Neuronal stem cell (in vitro differentiated cells): ENCODE measurements around the gene PAK5.

ENCODE experiments used
- DNase-seq: peaks from one replicate; pipeline ENCODE4 v3.0.0-alpha.2; 2013; ENCODE audit warnings: low spot score
- H2AFZ ChIP-seq: one replicate; pipeline ENCODE4 v1.6.1; 2013; ENCODE audit warnings: mild to moderate bottlenecking, low read length, inconsistent platforms
- H2AK5ac ChIP-seq: 2 replicates; pipeline ENCODE4 v1.6.1; 2013; ENCODE audit warnings: low read depth, mild to moderate bottlenecking, inconsistent platforms, low read length, moderate library complexity, mixed read lengths
- H2BK120ac ChIP-seq: 2 replicates; pipeline ENCODE4 v1.6.1; 2013; ENCODE audit warnings: low read depth, mild to moderate bottlenecking, inconsistent platforms, low read length, moderate library complexity, mixed read lengths
- H2BK12ac ChIP-seq: one replicate; pipeline ENCODE4 v1.6.1; 2013; ENCODE audit warnings: low read length, inconsistent platforms
- H2BK15ac ChIP-seq: 2 replicates; pipeline ENCODE4 v1.6.1; 2013; ENCODE audit warnings: mild to moderate bottlenecking, low read length, inconsistent platforms, mixed read lengths
- H2BK5ac ChIP-seq: one replicate; pipeline ENCODE4 v1.6.1; 2013; ENCODE audit warnings: inconsistent platforms, mild to moderate bottlenecking, low read length, moderate library complexity
- H3K14ac ChIP-seq: one replicate; pipeline ENCODE4 v1.6.1; 2013; ENCODE audit warnings: low read length, inconsistent platforms
- H3K18ac ChIP-seq: 2 replicates; pipeline ENCODE4 v1.6.1; 2013; ENCODE audit warnings: low read length, inconsistent platforms
- H3K23ac ChIP-seq: 2 replicates; pipeline ENCODE4 v1.6.1; 2013; ENCODE audit warnings: low read depth, mild to moderate bottlenecking, mixed read lengths, low read length, inconsistent platforms; ENCODE audit not compliant: poor library complexity
- H3K27ac ChIP-seq: replicated peaks from 3 replicates; pipeline ENCODE4 v1.5.1; 2013; ENCODE audit warnings: low read length, inconsistent platforms
- H3K27me3 ChIP-seq, 3 experiments: 2 replicates each; pipeline ENCODE4 v1.6.1; 2013; ENCODE audit warnings: low read length in 3 of 3, mild to moderate bottlenecking in 2 of 3, inconsistent platforms in 1 of 3, low read depth in 1 of 3, mixed read lengths in 1 of 3, moderate library complexity in 1 of 3; ENCODE audit not compliant: control insufficient read depth in 3 of 3, insufficient read depth in 3 of 3
- H3K36me3 ChIP-seq, 2 donors: replicated peaks in 1 of 2; 2 replicates each; pipeline ENCODE4 v1.6.1; 2013; ENCODE audit warnings: low read length in 2 of 2; ENCODE audit not compliant: control insufficient read depth in 2 of 2, insufficient read depth in 2 of 2
- H3K4ac ChIP-seq: 2 replicates; pipeline ENCODE4 v1.6.1; 2013; ENCODE audit warnings: inconsistent platforms, mild to moderate bottlenecking, low read length, moderate library complexity
- H3K4me1 ChIP-seq, 2 donors: 1 replicate in 1 of 2; 2 replicates in 1 of 2; pipeline ENCODE4 v1.6.1; 2013; ENCODE audit warnings: low read length in 2 of 2, low read depth in 1 of 2; ENCODE audit not compliant: control insufficient read depth in 2 of 2, insufficient read depth in 1 of 2
- H3K4me2 ChIP-seq: one replicate; pipeline ENCODE4 v1.6.1; 2013; ENCODE audit warnings: mild to moderate bottlenecking, low read length, inconsistent platforms; ENCODE audit not compliant: insufficient read depth, poor library complexity, severe bottlenecking
- H3K4me3 ChIP-seq, 2 donors: 2 replicates each; pipeline ENCODE4 v1.5.1; 2013; ENCODE audit warnings: low read length in 2 of 2, mild to moderate bottlenecking in 2 of 2, inconsistent platforms in 1 of 2, moderate library complexity in 1 of 2
- H3K79me1 ChIP-seq: one replicate; pipeline ENCODE4 v1.6.1; 2013; ENCODE audit warnings: low read depth, mild to moderate bottlenecking, inconsistent platforms, low read length, moderate library complexity
- H3K9ac ChIP-seq: one replicate; pipeline ENCODE4 v1.6.1; 2013; ENCODE audit warnings: mild to moderate bottlenecking, low read depth, low read length, inconsistent platforms; ENCODE audit not compliant: poor library complexity
- H3K9me3 ChIP-seq, 2 donors: replicated peaks in 1 of 2; 2 replicates each; pipeline versions ENCODE3 to v1.6.1; 2013; ENCODE audit warnings: low read length in 2 of 2, mild to moderate bottlenecking in 2 of 2, inconsistent platforms in 1 of 2, low read depth in 1 of 2, mixed read lengths in 1 of 2, moderate library complexity in 1 of 2; ENCODE audit not compliant: control insufficient read depth in 2 of 2, insufficient read depth in 1 of 2
- H4K8ac ChIP-seq: one replicate; pipeline ENCODE4 v1.6.1; 2013; ENCODE audit warnings: low read depth, mild to moderate bottlenecking, inconsistent platforms, low read length, moderate library complexity
- H4K91ac ChIP-seq: one replicate; pipeline ENCODE4 v1.6.1; 2013; ENCODE audit warnings: low read length, low read depth, mild to moderate bottlenecking, inconsistent platforms; ENCODE audit not compliant: poor library complexity
- WGBS, 2 donors: extraction: QIAGEN DNeasy Blood & Tissue Kit; methylation state at CpG; one replicate each; pipeline ENCODE4 v1.1.7; 2013; ENCODE audit warnings: missing lambda C conversion rate in 2 of 2, mixed read lengths in 1 of 2; ENCODE audit not compliant: insufficient read length in 2 of 2, insufficient replicate concordance in 1 of 2; ENCODE audit errors: extremely low coverage in 2 of 2; 5-methylcytosine and 5-hydroxymethylcytosine counted together

The PAK5 gene

DNA sequence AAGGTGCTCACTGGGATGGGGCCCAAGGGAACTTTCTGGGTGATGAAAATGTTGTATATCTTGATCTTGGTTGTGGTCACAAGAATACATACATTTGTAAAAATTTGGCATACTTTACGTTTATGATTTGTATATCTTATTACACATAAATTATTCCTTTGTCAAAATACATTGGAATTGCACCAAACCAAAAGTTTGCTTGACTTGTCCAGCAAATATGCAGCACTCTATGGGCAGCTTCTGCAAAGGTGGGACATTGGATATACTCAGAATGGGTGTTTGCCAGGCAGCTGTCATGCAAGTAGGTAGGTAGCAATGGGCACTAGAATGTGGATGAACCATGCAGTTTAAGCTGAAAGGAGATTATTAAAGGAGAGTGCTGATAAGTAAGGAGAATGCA, 246.5 kb downstream of the PAK5 start:
- no peak overlapping the region for H3K27ac ChIP-seq
- H3K4me1 ChIP-seq: peaks cover 0 to 4% of the 10 kb centered on the region in 2 donors
- no peak overlapping the region for H2BK15ac ChIP-seq
- no CpG with 5 or more reads among the region's 1 CpG for WGBS, 2 donors
- H3K9me3 ChIP-seq: no peaks in the 10 kb centered on the region
- H4K8ac ChIP-seq: no peak overlapping the region
- H3K79me1 ChIP-seq: no peaks in the 10 kb centered on the region
- no peak overlapping the region for H3K4ac ChIP-seq
- H3K14ac ChIP-seq: no peak overlapping the region
- H2AFZ ChIP-seq: no peak overlapping the region
- H3K18ac ChIP-seq: no peak overlapping the region
- H3K23ac ChIP-seq: no peak overlapping the region
- no peak overlapping the region for H3K4me2 ChIP-seq
- H3K9ac ChIP-seq: no peak overlapping the region
- DNase-seq: no peak
- H3K36me3 ChIP-seq: no peaks in the 10 kb centered on the region
- H3K27me3 ChIP-seq: no peaks in the 10 kb centered on the region
- H2BK5ac ChIP-seq: no peak overlapping the region
- no peak overlapping the region for H4K91ac ChIP-seq
- no peak overlapping the region for H3K4me3 ChIP-seq
- no peak overlapping the region for H2AK5ac ChIP-seq
- no peak overlapping the region for H2BK12ac ChIP-seq
- no peak overlapping the region for H2BK120ac ChIP-seq

DNA sequence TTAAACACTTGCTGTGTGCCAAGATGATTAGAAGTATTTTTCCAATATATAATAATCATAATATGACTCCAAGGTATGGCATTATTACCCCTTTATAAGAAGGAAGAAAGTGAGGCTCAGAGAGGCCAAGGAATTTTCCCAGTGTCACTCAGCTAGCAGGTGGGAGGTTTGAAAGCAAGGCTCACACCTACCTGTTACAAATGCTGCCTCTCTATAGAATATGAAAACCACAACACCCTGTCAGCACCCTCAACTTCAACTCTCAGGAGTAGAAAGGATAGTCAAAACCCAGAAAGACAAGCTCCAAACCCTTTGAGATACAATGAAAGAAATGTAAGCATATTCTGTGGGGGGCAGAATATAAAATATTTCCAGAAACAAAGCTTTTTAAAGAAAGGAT, 247.8 kb downstream of the PAK5 start:
- no peaks in the 10 kb centered on the region for H3K27me3 ChIP-seq
- no peak for DNase-seq
- no peaks in the 10 kb centered on the region for H3K36me3 ChIP-seq
- no peak overlapping the region for H3K4me2 ChIP-seq
- no peak overlapping the region for H4K8ac ChIP-seq
- no peak overlapping the region for H3K9ac ChIP-seq
- no peak overlapping the region for H2BK120ac ChIP-seq
- H2AK5ac ChIP-seq: no peak overlapping the region
- no peaks in the 10 kb centered on the region for H3K79me1 ChIP-seq
- no peak overlapping the region for H2BK5ac ChIP-seq
- no peak overlapping the region for H2BK15ac ChIP-seq
- no peak overlapping the region for H3K18ac ChIP-seq
- H3K14ac ChIP-seq: no peak overlapping the region
- H4K91ac ChIP-seq: no peak overlapping the region
- H2AFZ ChIP-seq: no peak overlapping the region
- H3K27ac ChIP-seq: no peak overlapping the region
- H3K9me3 ChIP-seq: no peaks in the 10 kb centered on the region
- no peak overlapping the region for H3K23ac ChIP-seq
- no peak overlapping the region for H2BK12ac ChIP-seq
- H3K4me3 ChIP-seq: no peak overlapping the region
- peaks cover 0 to 4% of the 10 kb centered on the region in 2 donors for H3K4me1 ChIP-seq
- no peak overlapping the region for H3K4ac ChIP-seq

DNA sequence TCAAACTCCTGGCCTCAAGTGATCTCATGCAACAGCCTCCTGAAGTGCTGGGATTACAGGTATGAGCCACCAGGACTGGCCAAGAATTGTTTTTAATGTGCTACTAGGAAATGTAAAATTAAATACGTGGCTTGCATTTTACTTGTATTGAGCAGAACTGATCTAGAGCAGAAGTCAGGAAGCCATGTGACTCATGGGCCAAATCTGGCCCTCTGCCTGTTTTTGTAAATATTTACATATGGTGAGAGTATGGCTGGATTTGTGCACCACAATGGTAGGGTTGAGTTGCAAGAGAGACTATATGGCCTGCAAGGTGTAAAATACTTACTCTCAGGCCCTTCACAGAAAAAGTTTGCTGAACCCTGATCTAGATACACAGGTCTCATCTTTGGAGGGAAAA, 248.7 kb downstream of the PAK5 start:
- Histone ChIP-seq H4K8ac (no peak overlapping the region), H3K18ac (no peak overlapping the region), H3K27me3 (no peaks in the 10 kb centered on the region), H3K9ac (no peak overlapping the region), H2BK15ac (no peak overlapping the region), H3K4me3 (no peak overlapping the region), H2AFZ (no peak overlapping the region), H2BK12ac (no peak overlapping the region), H2BK120ac (no peak overlapping the region), H3K36me3 (no peaks in the 10 kb centered on the region), H3K23ac (no peak overlapping the region), H2BK5ac (no peak overlapping the region), H3K14ac (no peak overlapping the region), H2AK5ac (no peak overlapping the region), H3K9me3 (no peaks in the 10 kb centered on the region), H3K4me1 (peaks cover 0 to 4% of the 10 kb centered on the region in 2 donors), H3K27ac (no peak overlapping the region), H3K4me2 (no peak overlapping the region), H3K4ac (no peak overlapping the region), H3K79me1 (no peaks in the 10 kb centered on the region), H4K91ac (no peak overlapping the region)
- WGBS, 2 donors: no CpG with 5 or more reads among the region's 1 CpG
- no peak for DNase-seq

DNA sequence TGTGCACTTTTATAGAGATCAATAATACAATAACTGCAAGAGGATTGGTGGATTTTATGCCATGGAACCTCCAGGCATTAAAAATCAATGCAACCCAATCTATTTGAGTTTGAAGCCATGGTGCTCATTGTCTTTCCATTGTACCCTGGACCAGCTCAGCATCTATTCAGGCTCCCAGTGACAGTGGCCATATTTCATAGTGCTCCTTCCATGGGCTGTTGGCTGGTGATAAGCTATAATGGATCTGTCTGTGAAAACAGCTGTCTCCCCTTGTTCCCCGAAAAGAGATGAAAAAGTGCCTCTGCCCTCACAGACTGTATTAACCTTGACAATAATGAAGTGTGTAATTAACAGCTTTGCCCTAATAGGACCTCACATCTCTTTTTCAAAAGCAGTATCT, 250.2 kb downstream of the PAK5 start:
- Histone ChIP-seq H3K9me3 (no peaks in the 10 kb centered on the region), H3K4me3 (no peak overlapping the region), H3K4ac (no peak overlapping the region), H2AK5ac (no peak overlapping the region), H3K27ac (no peak overlapping the region), H2BK5ac (no peak overlapping the region), H2BK15ac (no peak overlapping the region), H3K36me3 (no peaks in the 10 kb centered on the region), H2BK120ac (no peak overlapping the region), H3K14ac (no peak overlapping the region), H3K79me1 (no peaks in the 10 kb centered on the region), H3K18ac (no peak overlapping the region), H2BK12ac (no peak overlapping the region), H2AFZ (no peak overlapping the region), H3K9ac (no peak overlapping the region), H3K4me1 (peaks cover 0 to 4% of the 10 kb centered on the region in 2 donors), H3K23ac (no peak overlapping the region), H3K4me2 (no peak overlapping the region), H3K27me3 (peaks cover 0 to 3% (median 0%) of the 10 kb centered on the region in 3 experiments), H4K91ac (no peak overlapping the region), H4K8ac (no peak overlapping the region)
- no peak for DNase-seq
- WGBS, 2 donors: no CpG with 5 or more reads among the region's 1 CpG
